ENCODE results near the gene KIF16B.

- TF ChIP-seq POLR2A (IDR thresholded peaks at IDR 0.05; ENCODE audit: borderline replicate concordance, extremely low read depth, insufficient read depth, insufficient read length) = no peak
- no peak for TF ChIP-seq EZH2 (IDR thresholded peaks at IDR 0.05)
Measured at GRCh38 chr20:16476032-16476431, 97.2 kb downstream of the KIF16B start.
